CD4-positive, alpha-beta T cell treated with Interleukin-15 for 1 hour (primary cell): ENCODE data around the gene ZNF280D.

Source experiments
- DNase-seq: peaks from one replicate; pipeline ENCODE4 v3.0.0-alpha.2; 2020

The ZNF280D gene

DNA sequence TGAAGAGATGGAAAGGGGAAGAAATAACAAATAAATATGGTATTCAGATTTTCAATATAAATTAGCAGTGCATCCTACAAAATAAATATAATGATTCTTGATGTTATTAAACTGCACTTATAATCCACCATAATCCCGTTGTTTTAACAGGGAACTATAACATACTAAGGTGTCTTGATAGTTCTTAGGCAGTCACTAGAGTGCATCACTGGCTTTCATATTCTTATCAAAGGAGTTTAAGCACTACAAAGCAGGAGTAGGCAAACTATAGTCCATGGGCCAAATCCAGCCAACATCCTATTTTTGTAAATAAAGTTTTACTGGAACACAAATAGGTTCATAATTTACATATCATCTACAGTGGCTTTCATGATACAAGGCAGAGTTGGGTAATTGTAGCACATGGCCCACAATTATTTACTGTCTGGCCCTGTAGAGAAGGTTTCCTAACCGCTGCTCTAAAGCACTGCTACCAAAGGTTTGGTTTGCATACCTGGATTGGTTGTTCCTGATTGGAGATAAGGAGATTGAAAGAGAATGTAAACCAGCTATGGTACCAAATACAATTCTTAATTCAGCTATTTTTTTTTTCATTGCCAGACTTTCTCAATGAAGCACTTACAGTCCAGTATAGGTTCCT is 104.3 kb downstream of the ZNF280D start:
- DNase-seq: no peak

DNA sequence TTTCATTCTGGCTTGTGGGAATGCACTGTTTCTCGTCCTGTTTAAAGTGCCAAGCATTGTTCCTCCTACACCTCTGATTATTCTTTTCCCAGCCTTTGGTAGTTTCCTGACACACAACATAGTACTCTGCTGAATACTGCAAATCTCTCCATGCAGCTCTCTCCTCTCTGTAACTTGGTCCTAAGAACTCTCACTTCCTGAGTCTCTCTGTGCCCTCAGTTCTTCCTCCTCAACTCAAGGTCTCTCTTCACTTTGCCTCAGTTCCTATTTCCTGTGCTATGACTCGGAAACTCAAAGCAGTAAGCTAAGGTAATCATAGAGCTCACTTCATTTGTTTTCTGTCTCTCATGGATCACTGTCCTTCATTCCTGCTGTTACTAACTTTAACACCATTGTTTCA is 113.4 kb downstream of the ZNF280D start:
- no peak for DNase-seq

DNA sequence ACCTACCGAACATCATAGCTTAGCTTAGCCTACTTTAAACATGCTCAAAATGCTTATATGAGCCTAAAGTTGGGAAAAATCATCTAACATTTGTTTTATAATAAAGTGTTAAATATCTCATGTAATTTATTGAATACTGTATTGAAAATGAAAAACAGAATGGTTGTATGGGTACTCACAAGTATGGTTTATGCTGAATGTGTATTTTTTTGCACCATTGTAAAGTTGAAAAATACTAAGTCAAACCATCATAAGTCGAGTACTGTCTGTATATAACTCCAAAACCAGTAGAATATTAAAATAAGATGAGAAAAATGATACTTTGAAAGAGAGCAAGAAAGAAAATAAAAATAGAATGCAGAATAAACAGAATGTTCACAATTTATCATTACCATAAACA is 115.7 kb downstream of the ZNF280D start:
- DNase-seq: no peak

DNA sequence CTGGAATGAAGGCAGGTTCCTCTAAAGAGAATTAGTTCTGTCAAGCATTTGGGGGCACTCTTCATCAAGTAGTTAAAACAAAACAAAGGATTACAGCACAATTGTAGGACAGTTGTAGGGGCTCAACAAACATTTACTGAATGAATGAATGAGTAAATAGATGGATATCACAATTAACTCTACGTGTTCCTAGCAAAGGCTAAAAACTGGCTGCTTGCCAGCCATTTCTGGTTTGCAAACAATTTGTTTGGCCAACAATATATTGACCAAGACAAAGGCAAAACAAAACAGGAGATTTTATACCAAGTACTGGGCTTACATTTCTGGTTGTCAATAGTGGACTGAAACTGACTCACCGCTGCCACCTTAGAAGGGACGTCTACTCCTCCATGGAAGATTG is 116.8 kb downstream of the ZNF280D start:
- DNase-seq: no peak

DNA sequence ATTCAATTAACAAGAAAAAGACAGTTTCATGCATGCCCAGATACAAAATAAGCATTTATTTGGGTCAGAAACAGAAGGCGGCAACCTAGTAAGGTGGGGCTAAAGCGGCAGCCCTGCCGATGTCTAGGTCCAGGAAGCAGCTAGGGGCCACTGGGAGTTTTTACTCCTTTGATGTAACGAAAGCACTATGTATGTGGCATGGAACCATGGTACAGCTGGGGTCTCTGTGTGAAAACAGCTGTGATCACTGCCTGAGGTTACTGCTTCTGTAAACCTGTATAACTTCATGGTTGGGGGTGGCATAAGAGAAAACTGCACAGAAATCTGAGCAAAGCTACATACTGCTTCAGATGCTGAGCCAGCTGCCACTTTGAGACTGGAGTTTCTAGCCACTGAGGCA is 119.5 kb downstream of the ZNF280D start:
- DNase-seq: no peak

DNA sequence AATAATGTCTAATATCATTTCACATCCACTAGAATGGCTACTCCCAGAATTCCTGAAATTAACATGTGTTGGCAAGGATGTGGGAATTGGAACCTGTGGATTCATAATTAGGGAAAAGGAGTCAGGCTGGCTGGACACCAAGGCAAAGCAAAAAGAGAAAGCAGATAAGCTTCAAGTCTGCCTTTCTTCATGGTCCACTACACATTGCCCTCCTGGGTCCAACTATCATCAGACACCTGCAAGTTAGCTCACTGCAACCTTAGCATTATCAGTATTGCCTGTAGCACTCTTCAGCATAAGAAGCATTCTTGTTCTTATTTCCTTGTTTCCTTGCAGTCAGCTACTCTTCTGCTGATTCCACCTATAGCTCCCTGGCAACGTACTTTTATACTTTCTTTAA is 124.3 kb downstream of the ZNF280D start:
- no peak for DNase-seq

DNA sequence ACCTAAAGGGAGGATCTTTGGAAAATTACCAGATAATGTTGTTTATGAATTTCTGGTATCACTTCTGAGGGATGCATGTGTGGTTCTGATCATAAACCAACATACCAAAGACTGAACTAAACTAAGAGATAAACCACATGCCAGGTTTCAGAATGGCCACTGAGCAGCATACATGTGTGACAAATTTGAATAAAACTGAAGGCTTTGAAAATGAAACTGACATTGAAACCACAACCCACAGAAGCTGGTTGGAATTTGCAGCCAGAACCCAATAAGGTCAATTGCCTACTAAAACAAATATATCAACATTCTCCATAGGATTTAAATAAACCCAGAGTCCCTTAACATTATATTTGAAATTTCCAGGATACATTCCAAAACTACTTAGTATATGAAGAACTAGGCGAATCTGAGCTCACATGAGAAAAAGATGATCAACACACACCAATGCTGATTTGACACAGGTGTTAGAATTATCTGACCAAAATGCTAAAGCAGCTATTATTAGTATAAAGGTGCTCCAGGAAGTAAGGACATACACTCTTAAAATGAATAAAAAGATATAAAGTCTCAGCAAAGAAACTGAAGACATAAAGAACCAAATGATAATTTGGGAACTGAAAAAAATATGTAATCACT is 125.0 kb downstream of the ZNF280D start:
- no peak for DNase-seq

DNA sequence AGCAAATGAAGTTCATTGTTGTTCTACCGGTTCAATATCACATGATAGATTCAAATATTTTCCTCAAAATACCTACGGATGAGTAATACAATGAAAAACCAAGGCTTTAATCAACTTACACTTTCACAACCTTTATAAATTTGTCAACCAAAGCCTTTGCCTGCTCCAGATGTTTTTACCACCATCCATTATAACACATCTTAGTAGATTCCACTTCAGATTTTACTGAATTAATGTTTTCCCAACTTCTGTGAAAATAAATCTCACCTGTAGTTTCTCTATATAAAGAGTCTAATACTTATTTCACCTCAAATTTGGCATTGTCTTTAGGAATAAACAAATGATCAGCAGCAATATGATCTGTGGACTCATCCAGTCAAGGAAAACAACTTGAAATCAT is 131.1 kb downstream of the ZNF280D start:
- no peak for DNase-seq

DNA sequence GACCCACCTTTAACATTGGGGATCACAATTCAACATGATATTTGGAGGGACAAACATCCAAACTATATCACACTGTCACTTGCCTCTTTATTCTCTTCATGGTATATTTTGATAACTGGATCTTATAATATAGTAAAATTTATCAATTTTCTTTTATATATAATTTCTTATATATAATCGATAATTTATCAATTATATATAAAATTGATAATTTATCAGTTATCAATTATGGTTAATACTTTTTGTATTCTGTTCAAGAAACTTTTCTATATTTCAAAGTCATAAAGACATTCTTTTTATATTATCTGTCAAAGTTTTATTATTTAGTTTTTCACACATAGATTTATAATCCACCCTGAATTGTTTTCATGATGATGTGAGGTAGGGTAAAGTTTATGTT is 132.9 kb downstream of the ZNF280D start:
- DNase-seq: no peak

DNA sequence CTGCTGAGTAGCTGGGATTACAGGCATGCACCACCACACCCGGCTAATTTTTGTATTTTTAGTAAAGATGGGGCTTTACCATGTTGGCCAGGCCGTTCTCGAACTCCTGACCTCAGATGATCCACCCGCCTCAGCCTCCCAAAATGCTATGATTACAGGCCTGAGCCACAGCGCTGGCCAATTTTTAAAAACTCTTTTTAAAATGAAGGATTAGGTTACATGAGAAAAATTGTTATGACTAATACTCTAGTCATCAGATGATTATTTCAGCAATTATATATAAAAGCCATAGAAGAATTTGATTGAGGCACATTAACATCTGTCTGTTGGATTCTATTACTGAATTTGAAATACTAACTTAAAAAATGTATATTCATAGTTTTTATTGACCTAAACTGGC is 134.3 kb downstream of the ZNF280D start:
- no peak for DNase-seq

DNA sequence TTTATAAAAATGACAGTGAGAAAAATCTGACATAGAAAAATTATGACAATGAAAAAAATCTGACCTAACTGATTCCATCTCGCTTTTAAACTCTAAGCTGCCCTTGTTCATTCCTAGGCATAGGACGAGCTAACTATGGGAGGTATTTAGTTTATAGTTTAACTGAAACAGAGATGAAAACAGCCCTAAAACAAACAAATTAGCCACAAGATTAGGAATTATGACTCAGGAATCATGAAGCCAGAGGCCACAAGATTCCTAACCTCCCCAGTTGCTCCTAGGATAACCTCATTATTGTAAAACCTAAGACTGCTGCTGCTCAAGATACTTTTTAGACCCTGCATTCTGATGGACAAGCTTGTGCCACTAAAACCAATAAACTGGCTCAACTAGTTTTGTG is 145.6 kb downstream of the ZNF280D start:
- DNase-seq: no peak

DNA sequence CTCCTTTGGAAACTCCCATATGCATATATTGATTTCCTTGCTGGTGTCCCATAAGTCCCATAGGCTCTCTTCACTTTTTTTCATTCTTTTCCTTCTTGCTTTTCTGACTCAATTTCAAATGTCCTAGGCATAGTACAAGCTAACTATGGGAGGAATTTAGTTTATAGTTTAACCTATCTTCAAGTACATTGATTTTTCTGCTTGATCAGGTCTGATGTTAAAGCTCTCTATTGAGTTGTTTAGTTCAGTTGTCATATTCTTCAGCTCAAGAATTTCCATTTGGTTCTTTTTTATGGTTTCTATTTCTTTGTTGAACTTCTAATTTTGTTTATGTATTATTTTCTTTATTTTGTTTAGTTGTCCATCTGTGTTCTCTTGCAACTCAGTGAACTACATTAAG is 147.1 kb downstream of the ZNF280D start:
- no peak for DNase-seq

DNA sequence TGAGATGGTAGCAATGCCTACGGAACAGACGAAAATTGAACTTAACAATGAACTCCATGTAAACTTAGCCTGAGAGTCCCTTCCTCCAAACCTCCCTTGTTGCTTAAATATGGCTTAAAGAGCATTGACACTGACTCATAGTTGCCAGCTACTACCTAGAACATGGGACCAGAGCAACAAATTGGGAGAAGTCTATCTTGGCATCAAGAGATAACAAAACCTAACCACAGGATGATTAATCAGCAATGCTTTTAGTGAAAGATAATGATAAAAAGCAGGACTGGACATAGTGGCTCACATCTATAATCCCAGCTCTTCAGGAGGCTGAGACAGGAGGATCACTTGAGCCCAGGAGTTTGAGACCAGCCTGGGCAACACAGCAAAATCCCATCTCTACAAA is 150.5 kb downstream of the ZNF280D start:
- no peak for DNase-seq
